Daoy (cell line): ENCODE results near the gene DPP10. TPM values are rescaled to one million over a fixed set of nuclear protein-coding genes. Genes with fewer than 3 reads are reported as not detected.

Source experiments
- DNase-seq: peaks from one replicate; pipeline ENCODE4 v3.0.0-alpha.2; 2015; ENCODE audit warnings: low read depth
- total RNA-seq: library from RNA; depleted of rRNA; stranded (reverse); fragments of >200 nt; shearing (Covaris generic); gene quantifications from 2 replicates; pipeline ENCODE4 v1.2.3, GENCODE V29; 2014

The DPP10 gene
- total RNA-seq, 1 experiment from 2014 or later = not detected

DNA sequence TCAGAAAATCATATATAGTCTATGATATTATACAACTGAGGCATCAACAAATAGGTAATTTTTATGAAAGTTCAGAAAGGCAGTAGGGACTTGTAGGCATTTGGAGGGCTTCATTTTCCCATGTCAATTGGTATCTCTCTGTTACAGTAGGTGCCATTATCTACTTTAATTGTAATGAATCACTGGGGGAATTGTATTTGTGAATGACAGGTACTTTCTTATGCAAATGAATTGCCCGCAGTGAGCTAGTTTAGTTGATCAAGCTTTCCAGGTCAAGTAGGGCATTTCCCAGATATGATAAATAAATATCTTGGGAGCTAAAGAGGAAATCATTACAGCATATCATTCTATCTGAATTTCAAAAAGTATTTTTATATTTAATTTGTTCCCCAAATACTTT is 1116.3 kb downstream of the DPP10 start:
- DNase-seq = no peak

DNA sequence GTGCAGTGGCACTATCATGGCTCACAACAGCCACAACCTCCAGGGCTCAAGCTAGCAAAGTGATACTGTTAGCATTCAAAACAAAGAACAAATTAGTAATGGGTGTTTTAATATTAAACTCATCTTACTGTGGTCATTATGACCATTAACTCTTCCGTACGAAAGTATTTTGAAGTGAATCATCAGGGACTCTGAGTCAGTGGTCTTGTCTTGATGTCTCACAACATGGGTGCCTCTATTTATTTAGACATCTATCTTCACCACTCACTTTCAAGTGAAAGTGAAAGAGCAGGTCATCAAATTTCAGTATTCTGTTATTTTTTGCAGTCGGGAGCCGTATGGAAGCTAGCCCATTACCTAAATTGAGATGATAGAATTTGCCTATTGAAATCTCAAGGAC is 1118.2 kb downstream of the DPP10 start:
- DNase-seq = no peak

DNA sequence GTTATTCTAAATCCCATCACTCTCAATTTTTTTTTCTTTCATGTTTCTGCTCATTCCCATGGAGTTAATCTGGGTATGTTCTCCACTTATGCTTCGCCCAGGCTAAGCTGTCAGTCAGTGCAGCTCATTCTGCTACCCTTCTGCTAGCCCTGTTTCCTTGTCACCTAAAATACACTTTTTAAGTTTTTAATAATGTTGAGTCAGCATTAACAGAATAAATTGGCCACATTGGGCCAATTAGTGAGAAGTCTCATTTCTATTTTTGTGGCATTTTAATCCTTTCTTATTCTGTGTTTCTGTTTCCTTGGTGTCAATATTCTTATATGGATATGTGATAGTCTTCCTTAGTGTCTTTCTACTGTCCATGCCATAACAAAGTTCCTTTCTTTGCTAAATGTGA is 1126.2 kb downstream of the DPP10 start:
- no peak for DNase-seq

DNA sequence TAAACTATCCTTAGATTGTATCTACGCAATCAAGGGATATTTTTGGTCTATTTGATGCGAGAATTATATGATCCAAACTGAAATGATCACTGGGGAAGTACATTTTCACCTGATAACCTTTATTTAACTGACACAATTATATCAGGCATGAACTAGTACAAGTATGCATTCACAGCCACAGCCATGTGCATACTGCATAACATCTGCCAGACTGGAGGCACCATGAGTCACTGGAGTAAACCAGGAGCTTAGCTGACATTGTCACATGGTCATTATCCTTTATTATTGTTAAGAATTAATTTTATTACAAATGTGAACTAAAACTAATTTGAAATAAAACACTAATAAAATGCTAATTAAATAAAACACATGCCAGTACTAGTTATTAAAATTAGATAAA is 1127.1 kb downstream of the DPP10 start:
- DNase-seq = no peak

GRCh38 chr2:115572746-115573145 is 1130.3 kb downstream of the DPP10 start:
- no peak for DNase-seq

- no peak for DNase-seq
Measured at GRCh38 chr2:115573756-115574155, 1131.3 kb downstream of the DPP10 start.

DNA sequence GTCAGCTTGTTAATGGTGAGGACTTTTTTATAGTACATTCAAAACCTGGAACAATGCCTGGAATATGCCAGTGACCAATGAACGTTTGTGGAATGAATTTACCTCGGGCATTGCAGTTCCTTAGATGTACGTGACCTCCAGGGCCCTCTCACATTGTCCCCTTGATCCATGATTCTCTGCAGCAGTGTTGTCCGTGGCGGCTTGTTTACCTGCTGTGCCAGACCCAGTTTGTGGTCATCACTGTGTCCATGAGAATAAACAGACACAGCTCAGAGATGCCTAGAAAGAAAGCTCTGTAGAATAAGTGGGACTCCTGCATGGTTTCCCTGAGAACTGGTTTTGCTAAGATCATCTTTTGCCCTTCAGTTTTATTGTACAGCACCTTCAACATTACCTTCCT is 1132.2 kb downstream of the DPP10 start:
- DNase-seq = no peak

GRCh38 chr2:115580784-115581183 is 1138.3 kb downstream of the DPP10 start:
- no peak for DNase-seq

DNA sequence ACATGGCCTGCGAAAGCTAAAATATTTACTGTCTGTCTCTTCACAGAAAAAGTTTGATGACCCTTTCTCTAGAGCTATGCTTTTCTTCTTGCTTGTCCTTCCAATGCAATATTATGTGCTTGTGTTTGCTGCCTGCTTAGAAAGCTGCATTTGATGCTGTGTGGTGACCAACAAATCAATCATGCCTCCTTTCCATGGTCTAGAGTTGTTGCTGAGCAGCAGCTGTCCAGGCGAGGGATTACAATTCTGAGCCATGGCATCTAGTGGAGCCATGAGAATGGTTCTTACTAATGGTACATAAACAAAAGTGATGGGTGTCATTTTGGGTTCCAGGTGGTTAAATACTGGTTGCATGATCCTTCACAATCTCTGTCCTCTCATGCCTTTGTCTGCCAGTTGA is 1142.1 kb downstream of the DPP10 start:
- DNase-seq = no peak

- no peak for DNase-seq
Measured at GRCh38 chr2:115596659-115597375, 1154.4 kb downstream of the DPP10 start.

GRCh38 chr2:115603285-115603684 is 1160.8 kb downstream of the DPP10 start:
- DNase-seq = no peak

DNA sequence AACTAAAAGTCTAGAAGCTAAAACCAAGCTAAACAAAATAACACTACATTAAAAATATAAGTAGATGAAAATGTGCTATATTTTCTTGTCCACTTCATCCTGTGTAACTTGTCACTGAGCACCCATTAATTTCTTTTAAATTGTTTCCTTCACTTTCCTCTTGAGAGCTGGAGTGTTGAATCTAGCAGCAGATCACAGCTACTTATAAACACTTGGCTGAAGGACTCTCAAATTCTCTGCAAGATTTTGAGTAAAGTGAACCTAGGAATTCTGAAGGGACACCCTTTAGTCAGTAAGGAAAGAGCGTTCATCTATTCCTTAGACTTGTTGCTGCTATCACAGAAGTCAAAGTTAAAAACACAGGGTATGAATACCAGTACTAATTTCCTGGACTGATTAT is 1163.9 kb downstream of the DPP10 start:
- DNase-seq = no peak

GRCh38 chr2:115609978-115610377 is 1167.5 kb downstream of the DPP10 start:
- no peak for DNase-seq

DNA sequence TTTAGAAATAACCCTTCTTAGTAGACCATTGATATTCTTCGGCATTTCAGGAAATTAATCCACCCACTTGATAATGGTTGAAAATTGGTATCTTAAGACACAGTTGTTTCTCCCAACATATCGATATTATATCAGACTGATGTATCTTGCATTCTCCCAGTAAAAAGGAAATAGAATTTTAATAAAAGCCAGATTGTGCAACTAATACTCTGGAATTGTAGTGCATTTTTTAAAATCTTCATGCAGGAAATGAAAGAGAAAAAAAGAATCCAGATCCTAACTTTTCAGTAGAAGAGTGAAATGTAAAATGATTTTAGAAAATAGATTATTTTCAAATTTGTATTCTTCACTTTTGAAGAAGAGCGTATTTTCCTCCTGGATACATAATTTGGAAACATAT is 1168.4 kb downstream of the DPP10 start:
- DNase-seq = no peak

GRCh38 chr2:115624332-115624731 is 1181.9 kb downstream of the DPP10 start:
- no peak for DNase-seq

GRCh38 chr2:115634578-115634977 is 1192.1 kb downstream of the DPP10 start:
- DNase-seq = no peak

- no peak for DNase-seq
Measured at GRCh38 chr2:115635430-115635829, 1193.0 kb downstream of the DPP10 start.

GRCh38 chr2:115649731-115650130 is 1207.3 kb downstream of the DPP10 start:
- no peak for DNase-seq

GRCh38 chr2:115650827-115651226 is 1208.4 kb downstream of the DPP10 start:
- no peak for DNase-seq

- no peak for DNase-seq
Measured at GRCh38 chr2:115652652-115653051, 1210.2 kb downstream of the DPP10 start.

- DNase-seq = no peak
Measured at GRCh38 chr2:115654362-115654761, 1211.9 kb downstream of the DPP10 start.

- no peak for DNase-seq
Measured at GRCh38 chr2:115678129-115678528, 1235.7 kb downstream of the DPP10 start.

GRCh38 chr2:115684345-115684744 is 1241.9 kb downstream of the DPP10 start:
- DNase-seq = no peak

- no peak for DNase-seq
Measured at GRCh38 chr2:115691409-115691808, 1249.0 kb downstream of the DPP10 start.
